ENCODE results near the gene PRKAG1.

DNA sequence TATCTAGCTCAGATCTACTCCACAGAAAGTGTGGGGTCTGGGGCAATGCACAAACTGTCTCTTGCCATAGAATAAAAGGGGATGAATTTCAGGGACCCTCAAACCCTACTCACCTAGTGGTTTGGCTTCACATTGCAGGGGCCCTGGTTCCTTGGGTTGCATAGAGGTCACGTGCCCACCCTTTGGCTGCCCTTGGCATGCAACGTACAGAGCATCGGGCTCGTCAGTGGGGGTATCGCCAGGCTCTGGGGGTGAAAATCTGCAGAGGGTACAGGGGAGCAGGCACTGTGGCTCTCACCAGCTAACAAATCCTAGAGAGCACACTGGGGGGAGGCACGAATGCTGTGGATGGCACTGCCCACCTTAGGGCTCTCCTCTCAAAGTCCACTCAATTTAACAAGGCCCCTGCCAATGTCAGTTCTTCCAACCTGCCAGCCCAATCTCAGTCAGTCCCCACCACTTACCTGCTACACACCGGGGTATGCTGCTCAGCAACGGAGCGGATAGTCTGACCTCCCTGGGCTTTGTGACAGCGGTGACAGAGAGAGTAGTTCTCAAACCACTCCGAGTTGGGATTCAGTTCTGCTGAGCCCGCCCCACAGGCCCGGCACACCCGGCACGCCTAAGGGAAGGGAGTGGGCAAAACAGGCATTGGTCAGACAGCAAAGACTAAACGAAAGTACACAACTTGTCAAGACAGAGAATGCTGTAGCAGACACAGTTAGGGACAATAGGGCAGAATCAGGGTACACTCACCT lies 34.1 kb upstream of the PRKAG1 start:
- TF ChIP-seq, protein P1, sequence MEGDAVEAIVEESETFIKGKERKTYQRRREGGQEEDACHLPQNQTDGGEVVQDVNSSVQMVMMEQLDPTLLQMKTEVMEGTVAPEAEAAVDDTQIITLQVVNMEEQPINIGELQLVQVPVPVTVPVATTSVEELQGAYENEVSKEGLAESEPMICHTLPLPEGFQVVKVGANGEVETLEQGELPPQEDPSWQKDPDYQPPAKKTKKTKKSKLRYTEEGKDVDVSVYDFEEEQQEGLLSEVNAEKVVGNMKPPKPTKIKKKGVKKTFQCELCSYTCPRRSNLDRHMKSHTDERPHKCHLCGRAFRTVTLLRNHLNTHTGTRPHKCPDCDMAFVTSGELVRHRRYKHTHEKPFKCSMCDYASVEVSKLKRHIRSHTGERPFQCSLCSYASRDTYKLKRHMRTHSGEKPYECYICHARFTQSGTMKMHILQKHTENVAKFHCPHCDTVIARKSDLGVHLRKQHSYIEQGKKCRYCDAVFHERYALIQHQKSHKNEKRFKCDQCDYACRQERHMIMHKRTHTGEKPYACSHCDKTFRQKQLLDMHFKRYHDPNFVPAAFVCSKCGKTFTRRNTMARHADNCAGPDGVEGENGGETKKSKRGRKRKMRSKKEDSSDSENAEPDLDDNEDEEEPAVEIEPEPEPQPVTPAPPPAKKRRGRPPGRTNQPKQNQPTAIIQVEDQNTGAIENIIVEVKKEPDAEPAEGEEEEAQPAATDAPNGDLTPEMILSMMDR (IDR thresholded peaks at IDR 0.05), result no peak
- TF ChIP-seq ZNF317 (CRISPR knock-in tag; IDR thresholded peaks at IDR 0.05; ENCODE audit: borderline replicate concordance, low read depth), result no peak
- no peak for TF ChIP-seq JUN (CRISPR knock-in tag; IDR thresholded peaks at IDR 0.05)
- TF ChIP-seq ATF1 (CRISPR knock-in tag; IDR thresholded peaks at IDR 0.05), result no peak
- TF ChIP-seq FOXK1 (CRISPR knock-in tag; IDR thresholded peaks at IDR 0.05), result no peak
- TF ChIP-seq, protein P2, sequence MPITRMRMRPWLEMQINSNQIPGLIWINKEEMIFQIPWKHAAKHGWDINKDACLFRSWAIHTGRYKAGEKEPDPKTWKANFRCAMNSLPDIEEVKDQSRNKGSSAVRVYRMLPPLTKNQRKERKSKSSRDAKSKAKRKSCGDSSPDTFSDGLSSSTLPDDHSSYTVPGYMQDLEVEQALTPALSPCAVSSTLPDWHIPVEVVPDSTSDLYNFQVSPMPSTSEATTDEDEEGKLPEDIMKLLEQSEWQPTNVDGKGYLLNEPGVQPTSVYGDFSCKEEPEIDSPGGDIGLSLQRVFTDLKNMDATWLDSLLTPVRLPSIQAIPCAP (CRISPR knock-in tag; IDR thresholded peaks at IDR 0.05), result no peak
- TF ChIP-seq ZNF416 (CRISPR knock-in tag; IDR thresholded peaks at IDR 0.05), result no peak
- no peak for TF ChIP-seq NR3C1 (CRISPR knock-in tag; conservative IDR thresholded peaks at IDR 0.05; ENCODE audit: low read depth)
